Stimulated activated CD4-positive, alpha-beta T cell treated with anti-CD3 and anti-CD28 coated beads, Interleukin-1b, Interleukin-23, amount 100 ng/mL, for 48 hours (primary cell): ENCODE measurements around the gene PBLD.
"Not testable (repeated sequence)": the region's sequence is repeated elsewhere in the genome, so short reads cannot be mapped to it uniquely, and the experiment has no call there.

Experiments used
- DNase-seq: peaks from one replicate; pipeline ENCODE4 v3.0.0-alpha.2; 2020

Gene PBLD

GRCh38 chr10:68277814-68278213 lies 54.9 kb downstream of the PBLD start:
- DNase-seq, result not testable (repeated sequence)

- no peak for DNase-seq
These were observed 56.5 kb downstream of the PBLD start for GRCh38 chr10:68276224-68276623.

- no peak for DNase-seq
These were observed 57.1 kb downstream of the PBLD start for GRCh38 chr10:68275600-68276126.

GRCh38 chr10:68272833-68273232 lies 59.9 kb downstream of the PBLD start:
- no peak for DNase-seq

- DNase-seq, result no peak
These were observed 61.4 kb downstream of the PBLD start for GRCh38 chr10:68271196-68271882.

- no peak for DNase-seq
These were observed 63.0 kb downstream of the PBLD start for GRCh38 chr10:68269562-68270290.

- no peak for DNase-seq
These were observed 71.4 kb downstream of the PBLD start for GRCh38 chr10:68261132-68261856.

GRCh38 chr10:68253346-68253745 lies 79.4 kb downstream of the PBLD start:
- DNase-seq, result no peak

- no peak for DNase-seq
These were observed 80.9 kb downstream of the PBLD start for GRCh38 chr10:68251625-68252495.

GRCh38 chr10:68251151-68251550 lies 81.6 kb downstream of the PBLD start:
- no peak for DNase-seq

GRCh38 chr10:68249297-68249696 lies 83.4 kb downstream of the PBLD start:
- DNase-seq, result no peak

- DNase-seq, result no peak
These were observed 84.8 kb downstream of the PBLD start for GRCh38 chr10:68247931-68248330.

GRCh38 chr10:68246397-68246796 lies 86.3 kb downstream of the PBLD start:
- not testable (repeated sequence) for DNase-seq

- DNase-seq, result no peak
These were observed 90.7 kb downstream of the PBLD start for GRCh38 chr10:68242051-68242450.

GRCh38 chr10:68239596-68240150 lies 93.1 kb downstream of the PBLD start:
- DNase-seq, result no peak

- no peak for DNase-seq
These were observed 93.7 kb downstream of the PBLD start for GRCh38 chr10:68239069-68239468.

GRCh38 chr10:68238371-68238770 lies 94.4 kb downstream of the PBLD start:
- no peak for DNase-seq

GRCh38 chr10:68237173-68237572 lies 95.6 kb downstream of the PBLD start:
- DNase-seq, result no peak

GRCh38 chr10:68235581-68235980 lies 97.1 kb downstream of the PBLD start:
- DNase-seq, result no peak

GRCh38 chr10:68235111-68235510 lies 97.6 kb downstream of the PBLD start:
- DNase-seq, result no peak

GRCh38 chr10:68233046-68233445 lies 99.7 kb downstream of the PBLD start:
- no peak for DNase-seq
